Measurements from ENCODE around the gene OTOA. TPM values are rescaled to one million over a fixed set of nuclear protein-coding genes. Genes with fewer than 3 reads are reported as not detected.
A peak's percentile ranks its signal among the peaks of the same experiment; 100 is the strongest.

The OTOA gene
- total and polyA plus RNA-seq, 2 of the 13 experiments (the other 11 are each of a cell fraction or from before 2014, with no cell fraction given), result 0.05 to 0.15 TPM

DNA sequence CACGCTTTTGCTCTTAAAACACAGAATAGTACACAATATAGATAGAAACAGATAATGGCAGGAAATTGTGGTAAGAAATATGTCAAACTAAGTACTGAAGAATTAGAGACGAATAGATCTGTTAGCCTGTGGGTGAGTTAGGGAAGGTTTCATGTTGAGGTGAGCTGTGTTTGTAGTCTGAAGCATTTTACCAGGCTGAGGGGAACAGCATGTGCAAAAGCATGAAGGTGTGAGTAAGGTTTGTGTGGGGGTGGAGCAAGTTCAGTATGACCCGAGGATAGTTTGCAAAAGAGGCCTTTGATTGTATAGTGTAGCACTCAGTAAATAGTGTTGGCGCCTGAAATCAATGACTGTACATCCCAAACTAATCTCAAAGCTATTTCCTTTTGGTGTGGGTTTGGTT is 25.2 kb upstream of the OTOA start (continued):
- TF ChIP-seq, protein P1, sequence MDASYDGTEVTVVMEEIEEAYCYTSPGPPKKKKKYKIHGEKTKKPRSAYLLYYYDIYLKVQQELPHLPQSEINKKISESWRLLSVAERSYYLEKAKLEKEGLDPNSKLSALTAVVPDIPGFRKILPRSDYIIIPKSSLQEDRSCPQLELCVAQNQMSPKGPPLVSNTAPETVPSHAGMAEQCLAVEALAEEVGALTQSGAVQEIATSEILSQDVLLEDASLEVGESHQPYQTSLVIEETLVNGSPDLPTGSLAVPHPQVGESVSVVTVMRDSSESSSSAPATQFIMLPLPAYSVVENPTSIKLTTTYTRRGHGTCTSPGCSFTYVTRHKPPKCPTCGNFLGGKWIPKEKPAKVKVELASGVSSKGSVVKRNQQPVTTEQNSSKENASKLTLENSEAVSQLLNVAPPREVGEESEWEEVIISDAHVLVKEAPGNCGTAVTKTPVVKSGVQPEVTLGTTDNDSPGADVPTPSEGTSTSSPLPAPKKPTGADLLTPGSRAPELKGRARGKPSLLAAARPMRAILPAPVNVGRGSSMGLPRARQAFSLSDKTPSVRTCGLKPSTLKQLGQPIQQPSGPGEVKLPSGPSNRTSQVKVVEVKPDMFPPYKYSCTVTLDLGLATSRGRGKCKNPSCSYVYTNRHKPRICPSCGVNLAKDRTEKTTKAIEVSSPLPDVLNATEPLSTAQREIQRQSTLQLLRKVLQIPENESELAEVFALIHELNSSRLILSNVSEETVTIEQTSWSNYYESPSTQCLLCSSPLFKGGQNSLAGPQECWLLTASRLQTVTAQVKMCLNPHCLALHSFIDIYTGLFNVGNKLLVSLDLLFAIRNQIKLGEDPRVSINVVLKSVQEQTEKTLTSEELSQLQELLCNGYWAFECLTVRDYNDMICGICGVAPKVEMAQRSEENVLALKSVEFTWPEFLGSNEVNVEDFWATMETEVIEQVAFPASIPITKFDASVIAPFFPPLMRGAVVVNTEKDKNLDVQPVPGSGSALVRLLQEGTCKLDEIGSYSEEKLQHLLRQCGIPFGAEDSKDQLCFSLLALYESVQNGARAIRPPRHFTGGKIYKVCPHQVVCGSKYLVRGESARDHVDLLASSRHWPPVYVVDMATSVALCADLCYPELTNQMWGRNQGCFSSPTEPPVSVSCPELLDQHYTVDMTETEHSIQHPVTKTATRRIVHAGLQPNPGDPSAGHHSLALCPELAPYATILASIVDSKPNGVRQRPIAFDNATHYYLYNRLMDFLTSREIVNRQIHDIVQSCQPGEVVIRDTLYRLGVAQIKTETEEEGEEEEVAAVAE (CRISPR knock-in tag; IDR thresholded peaks at IDR 0.05; ENCODE audit: borderline replicate concordance), result peak; percentile 44; the same call in 1 of the 2 replicates
- TF ChIP-seq ZNF331 (CRISPR knock-in tag; IDR thresholded peaks at IDR 0.05) (peak; percentile 94), ZMYM4 (CRISPR knock-in tag; IDR thresholded peaks at IDR 0.05) (peak; percentile 68), HMG20B (CRISPR knock-in tag; conservative IDR thresholded peaks at IDR 0.05) (peak; percentile 85), ZBTB39 (CRISPR knock-in tag; IDR thresholded peaks at IDR 0.05) (peak; percentile 80; the same call in 1 of the 2 replicates), BCL6 (CRISPR knock-in tag; IDR thresholded peaks at IDR 0.05) (peak; percentile 73), ELF3 (CRISPR knock-in tag; IDR thresholded peaks at IDR 0.05) (peak; percentile 59; the same call in 1 of the 2 replicates), ZNF678 (CRISPR knock-in tag; IDR thresholded peaks at IDR 0.05) (no peak), ZNF160 (CRISPR knock-in tag; IDR thresholded peaks at IDR 0.05) (peak; percentile 29; the same call in 1 of the 2 replicates), EHMT2 (IDR thresholded peaks at IDR 0.05; ENCODE audit: borderline replicate concordance, low read depth, low read length) (no peak), ZNF510 (CRISPR knock-in tag; IDR thresholded peaks at IDR 0.05; ENCODE audit: low read depth) (no peak)
- TF ChIP-seq, protein P2, sequence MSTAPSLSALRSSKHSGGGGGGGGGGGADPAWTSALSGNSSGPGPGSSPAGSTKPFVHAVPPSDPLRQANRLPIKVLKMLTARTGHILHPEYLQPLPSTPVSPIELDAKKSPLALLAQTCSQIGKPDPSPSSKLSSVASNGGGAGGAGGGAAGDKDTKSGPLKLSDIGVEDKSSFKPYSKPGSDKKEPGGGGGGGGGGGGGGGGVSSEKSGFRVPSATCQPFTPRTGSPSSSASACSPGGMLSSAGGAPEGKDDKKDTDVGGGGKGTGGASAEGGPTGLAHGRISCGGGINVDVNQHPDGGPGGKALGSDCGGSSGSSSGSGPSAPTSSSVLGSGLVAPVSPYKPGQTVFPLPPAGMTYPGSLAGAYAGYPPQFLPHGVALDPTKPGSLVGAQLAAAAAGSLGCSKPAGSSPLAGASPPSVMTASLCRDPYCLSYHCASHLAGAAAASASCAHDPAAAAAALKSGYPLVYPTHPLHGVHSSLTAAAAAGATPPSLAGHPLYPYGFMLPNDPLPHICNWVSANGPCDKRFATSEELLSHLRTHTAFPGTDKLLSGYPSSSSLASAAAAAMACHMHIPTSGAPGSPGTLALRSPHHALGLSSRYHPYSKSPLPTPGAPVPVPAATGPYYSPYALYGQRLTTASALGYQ (CRISPR knock-in tag; IDR thresholded peaks at IDR 0.05), result peak; percentile 90
- TF ChIP-seq, protein P3, sequence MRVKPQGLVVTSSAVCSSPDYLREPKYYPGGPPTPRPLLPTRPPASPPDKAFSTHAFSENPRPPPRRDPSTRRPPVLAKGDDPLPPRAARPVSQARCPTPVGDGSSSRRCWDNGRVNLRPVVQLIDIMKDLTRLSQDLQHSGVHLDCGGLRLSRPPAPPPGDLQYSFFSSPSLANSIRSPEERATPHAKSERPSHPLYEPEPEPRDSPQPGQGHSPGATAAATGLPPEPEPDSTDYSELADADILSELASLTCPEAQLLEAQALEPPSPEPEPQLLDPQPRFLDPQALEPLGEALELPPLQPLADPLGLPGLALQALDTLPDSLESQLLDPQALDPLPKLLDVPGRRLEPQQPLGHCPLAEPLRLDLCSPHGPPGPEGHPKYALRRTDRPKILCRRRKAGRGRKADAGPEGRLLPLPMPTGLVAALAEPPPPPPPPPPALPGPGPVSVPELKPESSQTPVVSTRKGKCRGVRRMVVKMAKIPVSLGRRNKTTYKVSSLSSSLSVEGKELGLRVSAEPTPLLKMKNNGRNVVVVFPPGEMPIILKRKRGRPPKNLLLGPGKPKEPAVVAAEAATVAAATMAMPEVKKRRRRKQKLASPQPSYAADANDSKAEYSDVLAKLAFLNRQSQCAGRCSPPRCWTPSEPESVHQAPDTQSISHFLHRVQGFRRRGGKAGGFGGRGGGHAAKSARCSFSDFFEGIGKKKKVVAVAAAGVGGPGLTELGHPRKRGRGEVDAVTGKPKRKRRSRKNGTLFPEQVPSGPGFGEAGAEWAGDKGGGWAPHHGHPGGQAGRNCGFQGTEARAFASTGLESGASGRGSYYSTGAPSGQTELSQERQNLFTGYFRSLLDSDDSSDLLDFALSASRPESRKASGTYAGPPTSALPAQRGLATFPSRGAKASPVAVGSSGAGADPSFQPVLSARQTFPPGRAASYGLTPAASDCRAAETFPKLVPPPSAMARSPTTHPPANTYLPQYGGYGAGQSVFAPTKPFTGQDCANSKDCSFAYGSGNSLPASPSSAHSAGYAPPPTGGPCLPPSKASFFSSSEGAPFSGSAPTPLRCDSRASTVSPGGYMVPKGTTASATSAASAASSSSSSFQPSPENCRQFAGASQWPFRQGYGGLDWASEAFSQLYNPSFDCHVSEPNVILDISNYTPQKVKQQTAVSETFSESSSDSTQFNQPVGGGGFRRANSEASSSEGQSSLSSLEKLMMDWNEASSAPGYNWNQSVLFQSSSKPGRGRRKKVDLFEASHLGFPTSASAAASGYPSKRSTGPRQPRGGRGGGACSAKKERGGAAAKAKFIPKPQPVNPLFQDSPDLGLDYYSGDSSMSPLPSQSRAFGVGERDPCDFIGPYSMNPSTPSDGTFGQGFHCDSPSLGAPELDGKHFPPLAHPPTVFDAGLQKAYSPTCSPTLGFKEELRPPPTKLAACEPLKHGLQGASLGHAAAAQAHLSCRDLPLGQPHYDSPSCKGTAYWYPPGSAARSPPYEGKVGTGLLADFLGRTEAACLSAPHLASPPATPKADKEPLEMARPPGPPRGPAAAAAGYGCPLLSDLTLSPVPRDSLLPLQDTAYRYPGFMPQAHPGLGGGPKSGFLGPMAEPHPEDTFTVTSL (CRISPR knock-in tag; IDR thresholded peaks at IDR 0.05; ENCODE audit: borderline replicate concordance), result peak; percentile 75
